ENCODE results near the gene CYTH1.

GRCh38 chr17:78817123-78817522 is 35.0 kb upstream of the CYTH1 start:
- peak in 1 of 2 donors; percentile 13 for TF ChIP-seq POLR2AphosphoS5 (IDR thresholded peaks at IDR 0.05)
- TF ChIP-seq EP300 (IDR thresholded peaks at IDR 0.05), result no peak
- no peak for TF ChIP-seq CTCF (IDR thresholded peaks at IDR 0.05)

All from upper lobe of left lung (tissue), 4 donors.